ENCODE measurements around the gene AOPEP. TPM values are rescaled to one million over a fixed set of nuclear protein-coding genes. Genes with fewer than 3 reads are reported as not detected.

Gene AOPEP
- polyA plus RNA-seq, 1 of the 3 experiments (the other 2 are of a cell fraction): 54.6 TPM

GRCh38 chr9:94808926-94809700 lies 82.6 kb downstream of the AOPEP start:
- Histone ChIP-seq H3K27me3 (ENCODE audit: insufficient read depth) (no peaks in the 10 kb centered on the region), H3F3A (replicated peaks; ENCODE audit: insufficient read depth) (no peaks in the 10 kb centered on the region), H3K4me3 (ENCODE audit: low read depth in 2 of 2, low read length in 1 of 2) (no peak overlapping the region), H3K36me3 (replicated peaks in 1 of 2; ENCODE audit: control insufficient read depth in 1 of 2, insufficient read depth in 2 of 2, low read length in 1 of 2) (peaks cover 3 to 18% of the 10 kb centered on the region in 2 experiments), H3K79me2 (ENCODE audit: insufficient read depth) (no peaks in the 10 kb centered on the region), H3K4me1 (ENCODE audit: control insufficient read depth in 1 of 2, insufficient read depth in 2 of 2, low read depth in 1 of 2, low read length in 1 of 2) (peaks cover 17 to 22% of the 10 kb centered on the region in 2 experiments; a peak in 3 of 4 replicates), H2AFZ (ENCODE audit: low read depth) (no peak overlapping the region), H4K20me1 (ENCODE audit: insufficient read depth) (no peaks in the 10 kb centered on the region), H3K4me2 (no peak overlapping the region), H3K9ac (no peak overlapping the region), H3K9me3 (no peaks in the 10 kb centered on the region), H3K9me2 (no peaks in the 10 kb centered on the region), H3K27ac (ENCODE audit: low read depth in 2 of 2, low read length in 1 of 2) (no peak overlapping the region; a peak in 1 of 4 replicates)
- 93% methylated on average over 6 of the region's 6 CpGs for WGBS (ENCODE audit: low lambda C conversion rate)
- DNase-seq: no peak
- TF ChIP-seq CHD2 (IDR thresholded peaks at IDR 0.05; ENCODE audit: low read length, partially characterized antibody) (no peak), EZH2phosphoT487 (IDR thresholded peaks at IDR 0.05; ENCODE audit: borderline replicate concordance, low read depth) (no peak), GATA2 (CRISPR knock-in tag; IDR thresholded peaks at IDR 0.05) (no peak), RCOR1 (IDR thresholded peaks at IDR 0.05; ENCODE audit: low read length) (no peak), GABPA (IDR thresholded peaks at IDR 0.05; ENCODE audit: low read depth) (no peak), SIN3A (IDR thresholded peaks at IDR 0.05; ENCODE audit: borderline replicate concordance, low read depth, low read length) (no peak), TCF12 (IDR thresholded peaks at IDR 0.05) (no peak), CTCF (IDR thresholded peaks at IDR 0.05) (no peak)
- POLR2A ChIA-PET: interaction anchor here (0.6 kb wide), 1 partner anchor 456 kb away, joined by 3 read pairs; no protein-coding TSS in a partner anchor
- CTCF ChIA-PET: interaction anchor here (1.0 kb wide), 1 partner anchor 128 kb away, joined by 3 read pairs; no protein-coding TSS in a partner anchor

- no peak for DNase-seq
- Histone ChIP-seq H3K27ac (ENCODE audit: low read depth in 2 of 2, low read length in 1 of 2) (no peak overlapping the region), H2AFZ (ENCODE audit: low read depth) (no peak overlapping the region), H3K4me2 (no peak overlapping the region), H3K27me3 (ENCODE audit: insufficient read depth) (no peaks in the 10 kb centered on the region), H3K4me1 (ENCODE audit: control insufficient read depth in 1 of 2, insufficient read depth in 2 of 2, low read depth in 1 of 2, low read length in 1 of 2) (peaks cover 17 to 21% of the 10 kb centered on the region in 2 experiments; a peak in 3 of 4 replicates), H4K20me1 (ENCODE audit: insufficient read depth) (no peaks in the 10 kb centered on the region), H3K9me3 (no peaks in the 10 kb centered on the region), H3K9me2 (no peaks in the 10 kb centered on the region), H3K4me3 (ENCODE audit: low read depth in 2 of 2, low read length in 1 of 2) (no peak overlapping the region), H3F3A (replicated peaks; ENCODE audit: insufficient read depth) (no peaks in the 10 kb centered on the region), H3K9ac (no peak overlapping the region), H3K36me3 (replicated peaks in 1 of 2; ENCODE audit: control insufficient read depth in 1 of 2, insufficient read depth in 2 of 2, low read length in 1 of 2) (peaks cover 3 to 16% of the 10 kb centered on the region in 2 experiments), H3K79me2 (ENCODE audit: insufficient read depth) (no peaks in the 10 kb centered on the region)
- 98% methylated on average over 6 of the region's 6 CpGs for WGBS (ENCODE audit: low lambda C conversion rate)
- ChIA-PET CTCF (interaction anchor here (1.0 kb wide), 1 partner anchor 128 kb away, joined by 3 read pairs; no protein-coding TSS in a partner anchor), POLR2A (interaction anchor here (0.6 kb wide), 2 partner anchors 455 to 649 kb away, joined by 3 read pairs; no protein-coding TSS in a partner anchor)
- TF ChIP-seq PBX3 (IDR thresholded peaks at IDR 0.05): no peak
- TF ChIP-seq RAD21 (IDR thresholded peaks at IDR 0.05; ENCODE audit: low read length): no peak
- TF ChIP-seq ZBTB33 (IDR thresholded peaks at IDR 0.05; ENCODE audit: borderline replicate concordance, low read depth): no peak
- TF ChIP-seq MEF2A (IDR thresholded peaks at IDR 0.05; ENCODE audit: borderline replicate concordance, low read depth): no peak
- no peak for TF ChIP-seq GATA2 (CRISPR knock-in tag; IDR thresholded peaks at IDR 0.05)
- no peak for TF ChIP-seq ELF1 (IDR thresholded peaks at IDR 0.05)
- TF ChIP-seq POLR2AphosphoS5 (IDR thresholded peaks at IDR 0.05; ENCODE audit: low read depth, low read length): no peak
- TF ChIP-seq EZH2phosphoT487 (IDR thresholded peaks at IDR 0.05; ENCODE audit: borderline replicate concordance, low read depth): no peak
- no peak for TF ChIP-seq USF1 (IDR thresholded peaks at IDR 0.05; ENCODE audit: borderline replicate concordance, low read depth)
- TF ChIP-seq REST (IDR thresholded peaks at IDR 0.05; ENCODE audit: low read depth, low read length): no peak
Observed at GRCh38 chr9:94809778-94810177, 83.3 kb downstream of the AOPEP start.
